A673 (cell line): ENCODE results near the gene HOXB1. TPM values are rescaled to one million over a fixed set of nuclear protein-coding genes. Genes with fewer than 3 reads are reported as not detected.
"Not testable (repeated sequence)": the region's sequence is repeated elsewhere in the genome, so short reads cannot be mapped to it uniquely, and the experiment has no call there.

ENCODE experiments used
- BruUV-seq: library from RNA; stranded (reverse); fragments of 400-500 nt; replicated peaks from 2 replicates; lab custom pipeline; 2021; lab: Mats Ljungman, UMichigan
- CTCF ChIA-PET: fragments of 300-600 bp; sonication (Branson Sonifier 250); formaldehyde crosslinking; loops from one replicate; lab custom pipeline; 2022; ENCODE audit warnings: antibody characterized with exemption; lab: Charles Lee
- POLR2A ChIA-PET: fragments of 300-600 bp; sonication (Branson Sonifier 250); formaldehyde crosslinking; loops from one replicate; lab custom pipeline; 2022; ENCODE audit warnings: antibody characterized with exemption; ENCODE audit not compliant: low non-redundant PET; lab: Charles Lee
- DNase-seq: peaks from one replicate; pipeline ENCODE4 v3.0.0-alpha.2; 2015; ENCODE audit warnings: low spot score
- H3K27ac ChIP-seq: fragments of 200-600 bp; sonication (generic); 2 replicates; pipeline ENCODE4 v1.5.1; 2016; ENCODE audit warnings: mixed run types, low read depth, mild to moderate bottlenecking, mixed read lengths, antibody characterized with exemption, low read length; ENCODE audit not compliant: poor library complexity, severe bottlenecking
- H3K27me3 ChIP-seq: fragments of 200-600 bp; sonication (generic); replicated peaks from 2 replicates; pipeline ENCODE4 v1.6.1; 2017; ENCODE audit warnings: mixed run types, low read depth, mild to moderate bottlenecking, mixed read lengths, antibody characterized with exemption, low read length; ENCODE audit not compliant: insufficient read depth, poor library complexity
- H3K36me3 ChIP-seq: fragments of 200-600 bp; sonication (generic); 2 replicates; pipeline ENCODE4 v1.6.1; 2016; ENCODE audit warnings: mixed run types, mild to moderate bottlenecking, mixed read lengths, antibody characterized with exemption, low read length; ENCODE audit not compliant: insufficient read depth, poor library complexity, severe bottlenecking
- H3K4me1 ChIP-seq: fragments of 200-600 bp; sonication (generic); 2 replicates; pipeline ENCODE4 v1.6.1; 2017; ENCODE audit warnings: mixed run types, mild to moderate bottlenecking, mixed read lengths, antibody characterized with exemption, low read length; ENCODE audit not compliant: insufficient read depth, poor library complexity, severe bottlenecking
- H3K4me3 ChIP-seq: fragments of 200-600 bp; sonication (generic); 2 replicates; pipeline ENCODE4 v1.5.1; 2016; ENCODE audit warnings: low read depth, mixed run types, mild to moderate bottlenecking, mixed read lengths, low read length; ENCODE audit not compliant: poor library complexity, severe bottlenecking
- H3K9me3 ChIP-seq: fragments of 200-600 bp; sonication (generic); 2 replicates; pipeline ENCODE4 v1.6.1; 2016; ENCODE audit warnings: mixed run types, low read depth, mild to moderate bottlenecking, mixed read lengths, antibody characterized with exemption, low read length; ENCODE audit not compliant: poor library complexity, severe bottlenecking
- CTCF ChIP-seq: fragments of 300-800, 200-600 bp; sonication (generic); conservative IDR thresholded peaks from 2 replicates; pipeline ENCODE4 v1.5.1; 2017; ENCODE audit warnings: low read depth, mild to moderate bottlenecking, antibody characterized with exemption, low read length, moderate library complexity, mixed read lengths
- EZH2 ChIP-seq: fragments of 200-600 bp; sonication (generic); IDR thresholded peaks from 2 replicates; pipeline ENCODE4 v1.6.1; 2017; ENCODE audit warnings: borderline replicate concordance, low read depth, mild to moderate bottlenecking, mixed read lengths, antibody characterized with exemption, low read length; ENCODE audit not compliant: poor library complexity, severe bottlenecking
- intact Hi-C: fragments of 100-400 bp; cut with micrococcal nuclease; formaldehyde crosslinking; loops from one replicate; pipeline ENCODE4 v1.10.0; 2022; ENCODE audit not compliant: unreplicated experiment
- total RNA-seq: library from RNA; stranded (reverse); gene quantifications from 2 replicates; pipeline ENCODE4 v1.2.3, GENCODE V29; 2021

HOXB1 gene
- total RNA-seq, 1 experiment from 2014 or later = not detected

- intact Hi-C loops = no loop called here
- no TSS peak for BruUV-seq
- no peak overlapping the region for H3K27ac ChIP-seq
- no peak overlapping the region for H3K4me3 ChIP-seq
- ChIA-PET CTCF (no interaction called here), POLR2A (no interaction called here)
- no peaks in the 10 kb centered on the region for H3K36me3 ChIP-seq
- DNase-seq = peak; percentile 57
- no peaks in the 10 kb centered on the region for H3K9me3 ChIP-seq
- TF ChIP-seq CTCF (no peak), EZH2 (no peak)
- H3K27me3 ChIP-seq = no peaks in the 10 kb centered on the region
- no peaks in the 10 kb centered on the region for H3K4me1 ChIP-seq
Measured at GRCh38 chr17:48483471-48484131, 47.2 kb downstream of the HOXB1 start.

GRCh38 chr17:48483004-48483403, 47.8 kb downstream of the HOXB1 start:
- H3K36me3 ChIP-seq = no peaks in the 10 kb centered on the region
- H3K4me3 ChIP-seq = no peak overlapping the region
- POLR2A ChIA-PET = no interaction called here
- intact Hi-C loops = no loop called here
- CTCF ChIA-PET = no interaction called here
- TF ChIP-seq CTCF (no peak), EZH2 (no peak)
- no peaks in the 10 kb centered on the region for H3K4me1 ChIP-seq
- H3K27me3 ChIP-seq = no peaks in the 10 kb centered on the region
- no TSS peak for BruUV-seq
- H3K27ac ChIP-seq = no peak overlapping the region
- no peaks in the 10 kb centered on the region for H3K9me3 ChIP-seq
- DNase-seq = no peak

- H3K27ac ChIP-seq, POLR2A ChIA-PET, intact Hi-C loops: not testable (repeated sequence)
Measured at GRCh38 chr17:48482301-48482700, 48.5 kb downstream of the HOXB1 start.

GRCh38 chr17:48479014-48479402, 51.8 kb downstream of the HOXB1 start:
- no peak overlapping the region for H3K4me3 ChIP-seq
- H3K9me3 ChIP-seq = no peaks in the 10 kb centered on the region
- intact Hi-C loops = no loop called here
- BruUV-seq = no TSS peak
- H3K27ac ChIP-seq = no peak overlapping the region
- CTCF ChIA-PET = no interaction called here
- no peaks in the 10 kb centered on the region for H3K27me3 ChIP-seq
- DNase-seq = no peak
- POLR2A ChIA-PET = interaction anchor here (0.7 kb wide), 1 partner anchor 1398 kb away, joined by 3 read pairs; no protein-coding TSS in a partner anchor
- H3K4me1 ChIP-seq = no peaks in the 10 kb centered on the region
- no peaks in the 10 kb centered on the region for H3K36me3 ChIP-seq
- TF ChIP-seq EZH2 (no peak), CTCF (no peak)

More at GRCh38 chr17:48482301-48482700, 48.5 kb downstream of the HOXB1 start:
- H3K4me3 ChIP-seq, CTCF ChIA-PET, H3K4me1 ChIP-seq, DNase-seq, H3K36me3 ChIP-seq, H3K9me3 ChIP-seq, BruUV-seq, H3K27me3 ChIP-seq: not testable (repeated sequence)
